Ovary (tissue), 3 donors: ENCODE data around the gene LEKR1.

Experiments used
- CTCF ChIP-seq, 3 donors: fragments of 450-650 bp in 2 of 3; fragments of 200-600 bp in 1 of 3; IDR thresholded peaks; one replicate each; pipeline versions ENCODE4 v1.5.1 to v1.8.0; 2016 to 2022; ENCODE audit warnings: antibody characterized with exemption in 3 of 3, mild to moderate bottlenecking in 1 of 3
- EP300 ChIP-seq: sonication (generic); formaldehyde crosslinking; IDR thresholded peaks from one replicate; pipeline ENCODE4 v1.6.1; 2017; ENCODE audit warnings: antibody characterized with exemption
- donor health status: DM: no; HTN: no; CAD: no.

- TF ChIP-seq CTCF (IDR thresholded peaks at IDR 0.05) (no peak), EP300 (no peak)
Observed at GRCh38 chr3:156847752-156848448, 21.7 kb downstream of the LEKR1 start.
